Measurements from ENCODE around the gene LRRC7.

- TF ChIP-seq CTCF (IDR thresholded peaks at IDR 0.05; ENCODE audit: low read length) = no peak
- no peak for TF ChIP-seq EZH2 (optimal IDR thresholded peaks at IDR 0.05; ENCODE audit: low read depth, low read length)
- no peak for TF ChIP-seq EZH2phosphoT487 (IDR thresholded peaks at IDR 0.05; ENCODE audit: low read length)
Observed at GRCh38 chr1:69693921-69694675, 126.4 kb downstream of the LRRC7 start.
